ENCODE data around the gene ADAM12.

DNA sequence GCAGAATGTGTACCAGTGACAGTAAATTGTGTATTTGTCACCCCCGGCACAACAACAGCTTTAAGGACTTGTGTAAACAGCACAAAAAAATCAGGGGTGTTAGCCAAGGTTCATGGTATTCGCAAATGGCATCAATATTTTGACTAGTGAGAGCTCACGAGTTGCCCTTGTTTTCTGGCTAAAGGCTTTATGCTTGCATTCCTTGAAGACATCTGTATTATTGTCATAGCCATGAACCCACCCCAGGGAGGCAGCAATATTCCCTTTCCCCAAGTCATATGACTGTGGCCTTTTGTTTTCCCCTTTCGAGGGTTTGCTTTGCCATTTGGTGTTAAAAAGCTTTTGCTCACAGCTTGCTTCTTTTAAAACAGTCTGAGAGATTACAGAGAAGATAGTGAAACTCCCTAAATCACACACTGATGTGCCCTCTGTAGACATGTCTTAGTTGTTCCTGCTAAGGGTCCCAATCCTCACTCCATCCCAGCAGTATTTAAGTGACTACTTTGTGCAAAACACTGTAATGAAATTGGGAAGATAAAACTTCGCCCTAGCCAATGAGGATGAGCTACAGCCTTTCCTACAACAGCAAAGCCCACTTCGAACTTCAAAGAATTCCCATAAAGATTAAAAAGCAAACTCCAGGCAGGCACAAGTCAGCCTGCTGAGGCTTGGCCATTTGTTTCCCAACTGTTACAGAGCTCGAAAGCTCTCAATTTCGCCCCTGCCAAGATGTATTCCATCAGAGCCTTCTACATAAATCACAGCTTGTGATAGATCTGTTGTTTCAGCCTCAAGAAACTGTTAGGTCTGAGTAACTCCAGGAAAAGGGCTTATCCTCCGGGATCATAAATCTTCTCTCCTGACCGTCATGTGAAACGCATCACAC, 172.3 kb downstream of the ADAM12 start:
- no peak for TF ChIP-seq ZMYM4 (CRISPR knock-in tag; IDR thresholded peaks at IDR 0.05)
- TF ChIP-seq, protein P1, sequence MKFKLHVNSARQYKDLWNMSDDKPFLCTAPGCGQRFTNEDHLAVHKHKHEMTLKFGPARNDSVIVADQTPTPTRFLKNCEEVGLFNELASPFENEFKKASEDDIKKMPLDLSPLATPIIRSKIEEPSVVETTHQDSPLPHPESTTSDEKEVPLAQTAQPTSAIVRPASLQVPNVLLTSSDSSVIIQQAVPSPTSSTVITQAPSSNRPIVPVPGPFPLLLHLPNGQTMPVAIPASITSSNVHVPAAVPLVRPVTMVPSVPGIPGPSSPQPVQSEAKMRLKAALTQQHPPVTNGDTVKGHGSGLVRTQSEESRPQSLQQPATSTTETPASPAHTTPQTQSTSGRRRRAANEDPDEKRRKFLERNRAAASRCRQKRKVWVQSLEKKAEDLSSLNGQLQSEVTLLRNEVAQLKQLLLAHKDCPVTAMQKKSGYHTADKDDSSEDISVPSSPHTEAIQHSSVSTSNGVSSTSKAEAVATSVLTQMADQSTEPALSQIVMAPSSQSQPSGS (CRISPR knock-in tag; IDR thresholded peaks at IDR 0.05): no peak
- no peak for TF ChIP-seq ZNF766 (CRISPR knock-in tag; IDR thresholded peaks at IDR 0.05; ENCODE audit: borderline replicate concordance)
- no peak for TF ChIP-seq ZFP82 (CRISPR knock-in tag; IDR thresholded peaks at IDR 0.05; ENCODE audit: borderline replicate concordance)
- no peak for TF ChIP-seq MED13 (CRISPR knock-in tag; IDR thresholded peaks at IDR 0.05)
- TF ChIP-seq ADNP (CRISPR knock-in tag; IDR thresholded peaks at IDR 0.05): no peak
- TF ChIP-seq, protein P2, sequence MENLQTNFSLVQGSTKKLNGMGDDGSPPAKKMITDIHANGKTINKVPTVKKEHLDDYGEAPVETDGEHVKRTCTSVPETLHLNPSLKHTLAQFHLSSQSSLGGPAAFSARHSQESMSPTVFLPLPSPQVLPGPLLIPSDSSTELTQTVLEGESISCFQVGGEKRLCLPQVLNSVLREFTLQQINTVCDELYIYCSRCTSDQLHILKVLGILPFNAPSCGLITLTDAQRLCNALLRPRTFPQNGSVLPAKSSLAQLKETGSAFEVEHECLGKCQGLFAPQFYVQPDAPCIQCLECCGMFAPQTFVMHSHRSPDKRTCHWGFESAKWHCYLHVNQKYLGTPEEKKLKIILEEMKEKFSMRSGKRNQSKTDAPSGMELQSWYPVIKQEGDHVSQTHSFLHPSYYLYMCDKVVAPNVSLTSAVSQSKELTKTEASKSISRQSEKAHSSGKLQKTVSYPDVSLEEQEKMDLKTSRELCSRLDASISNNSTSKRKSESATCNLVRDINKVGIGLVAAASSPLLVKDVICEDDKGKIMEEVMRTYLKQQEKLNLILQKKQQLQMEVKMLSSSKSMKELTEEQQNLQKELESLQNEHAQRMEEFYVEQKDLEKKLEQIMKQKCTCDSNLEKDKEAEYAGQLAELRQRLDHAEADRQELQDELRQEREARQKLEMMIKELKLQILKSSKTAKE (CRISPR knock-in tag; IDR thresholded peaks at IDR 0.05; ENCODE audit: borderline replicate concordance): no peak
- no peak for TF ChIP-seq CTCF (CRISPR knock-in tag; IDR thresholded peaks at IDR 0.05)
- TF ChIP-seq FOSL2 (CRISPR knock-in tag; IDR thresholded peaks at IDR 0.05): no peak
- no peak for TF ChIP-seq POLR2A (IDR thresholded peaks at IDR 0.05; ENCODE audit: insufficient read depth in 1 of 2, low read depth in 2 of 2, low read length in 2 of 2)
- no peak for TF ChIP-seq PCBP2 (optimal IDR thresholded peaks at IDR 0.05; ENCODE audit: low read depth, low read length, poor library complexity, severe bottlenecking)
- no peak for TF ChIP-seq ZNF24 (IDR thresholded peaks at IDR 0.05)
- TF ChIP-seq, protein P3, sequence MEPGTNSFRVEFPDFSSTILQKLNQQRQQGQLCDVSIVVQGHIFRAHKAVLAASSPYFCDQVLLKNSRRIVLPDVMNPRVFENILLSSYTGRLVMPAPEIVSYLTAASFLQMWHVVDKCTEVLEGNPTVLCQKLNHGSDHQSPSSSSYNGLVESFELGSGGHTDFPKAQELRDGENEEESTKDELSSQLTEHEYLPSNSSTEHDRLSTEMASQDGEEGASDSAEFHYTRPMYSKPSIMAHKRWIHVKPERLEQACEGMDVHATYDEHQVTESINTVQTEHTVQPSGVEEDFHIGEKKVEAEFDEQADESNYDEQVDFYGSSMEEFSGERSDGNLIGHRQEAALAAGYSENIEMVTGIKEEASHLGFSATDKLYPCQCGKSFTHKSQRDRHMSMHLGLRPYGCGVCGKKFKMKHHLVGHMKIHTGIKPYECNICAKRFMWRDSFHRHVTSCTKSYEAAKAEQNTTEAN (CRISPR knock-in tag; conservative IDR thresholded peaks at IDR 0.05): no peak
- TF ChIP-seq SRSF1 (optimal IDR thresholded peaks at IDR 0.05; ENCODE audit: low read depth, low read length): no peak
